ENCODE measurements around the gene MRPL18. TPM values are rescaled to one million over a fixed set of nuclear protein-coding genes. Genes with fewer than 3 reads are reported as not detected.

The MRPL18 gene
- total RNA-seq, 4 donors from 2014 or later, result 25.1 to 58.5 (median 35.7) TPM

DNA sequence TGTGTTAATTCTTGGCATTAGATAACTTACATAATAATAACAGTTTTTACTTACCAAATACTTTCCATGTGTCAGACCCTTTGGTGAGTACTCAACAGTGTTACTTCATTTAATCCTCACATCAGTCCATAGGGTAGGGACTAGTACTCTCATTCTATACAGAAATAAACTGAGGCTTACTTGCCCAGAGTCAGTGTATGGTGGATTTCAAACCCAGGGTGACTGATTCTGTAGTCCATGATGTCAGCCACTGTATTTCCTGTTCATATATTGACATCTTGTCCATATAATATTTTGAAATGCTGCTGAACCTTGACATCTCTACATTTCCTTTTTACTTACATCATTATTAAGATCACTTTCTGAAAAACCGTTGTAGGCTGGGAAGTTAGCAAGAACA lies 7.3 kb downstream of the MRPL18 start:
- H3K27me3 ChIP-seq, result no peaks in the 10 kb centered on the region
- no peak for DNase-seq
- H3K9me3 ChIP-seq, result no peaks in the 10 kb centered on the region
- no peak overlapping the region for H3K4me3 ChIP-seq
- H3K27ac ChIP-seq, result no peak overlapping the region
- peaks cover 0 to 43% (median 0%) of the 10 kb centered on the region in 3 donors for H3K36me3 ChIP-seq
- TF ChIP-seq POLR2A (IDR thresholded peaks at IDR 0.05) (no peak), CTCF (IDR thresholded peaks at IDR 0.05) (no peak)
- H3K4me1 ChIP-seq, result peaks cover 0 to 6% (median 0%) of the 10 kb centered on the region in 4 donors

GRCh38 chr6:159800141-159800865 lies 10.0 kb downstream of the MRPL18 start, which contains the start of gene PNLDC1:
Gene PNLDC1 (plus strand): TSS chr6:159800276. CDS start chr6:159800308, 32 bp downstream.
- peaks cover 0 to 35% (median 0%) of the 10 kb centered on the region in 3 donors for H3K36me3 ChIP-seq
- TF ChIP-seq POLR2A (IDR thresholded peaks at IDR 0.05) (no peak), CTCF (IDR thresholded peaks at IDR 0.05) (no peak)
- DNase-seq, result no peak
- H3K27me3 ChIP-seq, result no peaks in the 10 kb centered on the region
- H3K27ac ChIP-seq, result no peak within 1 kb of the TSS
- H3K9me3 ChIP-seq, result no peaks in the 10 kb centered on the region
- no peak within 1 kb of the TSS for H3K4me3 ChIP-seq
- H3K4me1 ChIP-seq, result no peaks in the 10 kb centered on the region

DNA sequence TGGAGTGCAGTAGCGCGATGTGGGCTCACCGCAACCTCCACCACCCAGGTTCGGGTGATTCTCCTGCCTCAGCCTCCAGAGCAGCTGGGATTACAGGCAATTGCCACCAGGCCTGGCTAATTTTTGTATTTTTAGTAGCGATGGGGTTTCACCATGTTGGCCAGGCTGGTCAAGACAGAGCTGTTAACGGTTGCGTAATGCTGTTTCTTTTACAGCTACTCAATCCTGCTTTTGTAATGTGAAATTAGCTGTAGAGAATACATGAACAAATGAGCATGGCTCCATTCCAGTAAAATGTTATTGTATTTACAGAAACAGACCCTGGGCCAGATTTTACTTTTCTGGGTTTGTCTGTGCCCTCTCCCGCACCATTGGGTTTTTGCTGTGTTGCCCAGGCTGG lies 11.7 kb downstream of the MRPL18 start:
- no peaks in the 10 kb centered on the region for H3K4me1 ChIP-seq
- peaks cover 0 to 33% (median 0%) of the 10 kb centered on the region in 3 donors for H3K36me3 ChIP-seq
- H3K9me3 ChIP-seq, result no peaks in the 10 kb centered on the region
- H3K27me3 ChIP-seq, result no peaks in the 10 kb centered on the region
- H3K4me3 ChIP-seq, result no peak overlapping the region
- TF ChIP-seq CTCF (IDR thresholded peaks at IDR 0.05) (no peak), POLR2A (IDR thresholded peaks at IDR 0.05) (no peak)
- DNase-seq, result no peak
- H3K27ac ChIP-seq, result no peak overlapping the region

GRCh38 chr6:159804504-159804903 lies 14.2 kb downstream of the MRPL18 start:
- TF ChIP-seq CTCF (IDR thresholded peaks at IDR 0.05), result no peak
- TF ChIP-seq POLR2A (IDR thresholded peaks at IDR 0.05), result no peak
- DNase-seq, result no peak
- peaks cover 0 to 7% (median 0%) of the 10 kb centered on the region in 3 donors for H3K36me3 ChIP-seq

GRCh38 chr6:159805440-159806020 lies 15.3 kb downstream of the MRPL18 start:
- Histone ChIP-seq H3K27ac (no peak overlapping the region), H3K36me3 (no peaks in the 10 kb centered on the region), H3K27me3 (no peaks in the 10 kb centered on the region), H3K9me3 (no peaks in the 10 kb centered on the region), H3K4me3 (no peak overlapping the region), H3K4me1 (no peaks in the 10 kb centered on the region)
- no peak for DNase-seq
- TF ChIP-seq POLR2A (IDR thresholded peaks at IDR 0.05) (no peak), CTCF (IDR thresholded peaks at IDR 0.05) (no peak)

More at GRCh38 chr6:159804504-159804903, 14.2 kb downstream of the MRPL18 start:
- Histone ChIP-seq H3K27ac (no peak overlapping the region), H3K27me3 (no peaks in the 10 kb centered on the region), H3K4me3 (no peak overlapping the region), H3K9me3 (no peaks in the 10 kb centered on the region), H3K4me1 (no peaks in the 10 kb centered on the region)
